Nephron (organoid): ENCODE data around the gene SF3B1.

Source experiments
- H3K27ac Mint-ChIP-seq, 3 experiments: 2 replicates each; pipeline ENCODE4 v1.8.0; 2020; ENCODE audit warnings: mixed read lengths in 3 of 3, mild to moderate bottlenecking in 2 of 3, moderate library complexity in 1 of 3
- H3K27me3 Mint-ChIP-seq: 2 replicates; pipeline ENCODE4 v1.8.0; 2021; ENCODE audit warnings: low read depth, mild to moderate bottlenecking, moderate library complexity, mixed read lengths
- H3K36me3 Mint-ChIP-seq: 2 replicates; pipeline ENCODE4 v1.8.0; 2020; ENCODE audit warnings: low read depth, mixed read lengths
- H3K4me1 Mint-ChIP-seq: 2 replicates; pipeline ENCODE4 v1.8.0; 2020; ENCODE audit warnings: mixed read lengths
- H3K4me3 Mint-ChIP-seq, 3 experiments: 2 replicates each; pipeline ENCODE4 v1.8.0; 2020; ENCODE audit warnings: mild to moderate bottlenecking in 3 of 3, mixed read lengths in 3 of 3, moderate library complexity in 2 of 3
- H3K9me3 Mint-ChIP-seq: 2 replicates; pipeline ENCODE4 v1.8.0; 2020; ENCODE audit warnings: mixed read lengths
- CTCF ChIP-seq, 3 experiments: fragments of 200-600 bp; sonication (generic); IDR thresholded peaks; one replicate each; pipeline ENCODE4 v1.5.0; 2021; ENCODE audit warnings: antibody characterized with exemption in 3 of 3; ENCODE audit not compliant: unreplicated experiment in 3 of 3

Gene SF3B1

GRCh38 chr2:197426723-197427603 is 7.9 kb downstream of the SF3B1 start:
- Mint-ChIP-seq H3K27ac (no peak overlapping the region), H3K36me3 (peaks cover 28% of the 10 kb centered on the region), H3K4me1 (peaks cover 54% of the 10 kb centered on the region), H3K4me3 (no peak overlapping the region), H3K27me3 (no peaks in the 10 kb centered on the region), H3K9me3 (no peaks in the 10 kb centered on the region)
- TF ChIP-seq CTCF (IDR thresholded peaks at IDR 0.05; ENCODE audit: unreplicated experiment in 3 of 3), result no peak

- H3K27ac Mint-ChIP-seq, result peak overlapping the region in 1 of 3 experiments; percentile 10
- H3K27me3 Mint-ChIP-seq, result no peaks in the 10 kb centered on the region
- H3K4me1 Mint-ChIP-seq, result peaks cover 41% of the 10 kb centered on the region
- no peak overlapping the region for H3K4me3 Mint-ChIP-seq
- peaks cover 26% of the 10 kb centered on the region for H3K36me3 Mint-ChIP-seq
- TF ChIP-seq CTCF (IDR thresholded peaks at IDR 0.05; ENCODE audit: unreplicated experiment in 3 of 3), result no peak
- no peaks in the 10 kb centered on the region for H3K9me3 Mint-ChIP-seq
Observed at GRCh38 chr2:197425550-197425949, 9.3 kb downstream of the SF3B1 start.

- Mint-ChIP-seq H3K27ac (no peak overlapping the region), H3K36me3 (peaks cover 33% of the 10 kb centered on the region), H3K4me3 (no peak overlapping the region), H3K9me3 (no peaks in the 10 kb centered on the region), H3K4me1 (peaks cover 28% of the 10 kb centered on the region), H3K27me3 (no peaks in the 10 kb centered on the region)
- no peak for TF ChIP-seq CTCF (IDR thresholded peaks at IDR 0.05; ENCODE audit: unreplicated experiment in 3 of 3)
Observed at GRCh38 chr2:197423307-197423706, 11.5 kb downstream of the SF3B1 start.

GRCh38 chr2:197419438-197419837 is 15.4 kb downstream of the SF3B1 start:
- Mint-ChIP-seq H3K4me3 (no peak overlapping the region), H3K27me3 (no peaks in the 10 kb centered on the region), H3K4me1 (peaks cover 6% of the 10 kb centered on the region), H3K27ac (no peak overlapping the region), H3K36me3 (peaks cover 63% of the 10 kb centered on the region), H3K9me3 (no peaks in the 10 kb centered on the region)
- TF ChIP-seq CTCF (IDR thresholded peaks at IDR 0.05; ENCODE audit: unreplicated experiment in 3 of 3), result no peak

GRCh38 chr2:197416268-197416667 is 18.6 kb downstream of the SF3B1 start:
- Mint-ChIP-seq H3K4me1 (no peaks in the 10 kb centered on the region), H3K9me3 (no peaks in the 10 kb centered on the region), H3K4me3 (no peak overlapping the region), H3K36me3 (peaks cover 68% of the 10 kb centered on the region), H3K27ac (no peak overlapping the region), H3K27me3 (no peaks in the 10 kb centered on the region)
- no peak for TF ChIP-seq CTCF (IDR thresholded peaks at IDR 0.05; ENCODE audit: unreplicated experiment in 3 of 3)

- TF ChIP-seq CTCF (IDR thresholded peaks at IDR 0.05; ENCODE audit: unreplicated experiment in 3 of 3), result no peak
- H3K27me3 Mint-ChIP-seq, result no peaks in the 10 kb centered on the region
- no peak overlapping the region for H3K4me3 Mint-ChIP-seq
- H3K36me3 Mint-ChIP-seq, result peaks cover 72% of the 10 kb centered on the region
- no peaks in the 10 kb centered on the region for H3K4me1 Mint-ChIP-seq
- H3K27ac Mint-ChIP-seq, result no peak overlapping the region
- no peaks in the 10 kb centered on the region for H3K9me3 Mint-ChIP-seq
Observed at GRCh38 chr2:197414515-197414914, 20.3 kb downstream of the SF3B1 start.
